Measurements from ENCODE around the gene ANKRD33B. TPM values are rescaled to one million over a fixed set of nuclear protein-coding genes. Genes with fewer than 3 reads are reported as not detected.

ANKRD33B gene
- total RNA-seq, 2 experiments from 2014 or later: 4.4 to 4.8 TPM

DNA sequence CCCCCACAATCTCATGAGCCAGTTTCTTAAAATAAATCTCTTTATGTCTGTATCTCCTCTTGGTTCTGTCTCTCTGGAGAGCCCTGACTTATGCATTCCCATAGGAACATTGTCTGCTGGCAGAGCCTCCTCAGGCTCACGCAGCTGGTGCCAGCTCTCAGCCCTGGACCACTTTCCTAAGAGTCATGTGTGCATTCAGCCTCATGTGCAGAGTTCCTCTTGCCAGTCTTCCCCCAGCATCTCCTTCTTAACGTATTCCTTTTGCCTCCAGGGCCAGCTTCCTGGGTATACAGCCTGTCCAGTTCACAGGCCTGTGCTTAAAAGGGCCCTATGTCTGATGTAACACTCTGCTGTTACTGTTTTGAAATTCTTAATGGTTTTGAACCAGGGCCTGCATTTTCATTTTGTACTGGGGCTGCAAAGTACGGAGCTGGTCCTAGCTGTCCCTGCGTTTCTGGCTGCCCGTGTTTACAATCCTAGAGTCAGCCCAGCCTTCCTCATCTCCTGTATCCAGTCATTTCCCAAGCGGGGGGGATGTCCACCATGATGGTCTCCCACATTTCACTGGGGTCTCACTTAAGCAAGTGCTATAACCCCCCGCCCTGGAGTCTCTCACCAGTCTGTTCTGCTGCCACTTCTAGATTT lies 18.1 kb downstream of the ANKRD33B start:
- H3K9me3 Mint-ChIP-seq: no peaks in the 10 kb centered on the region
- no peaks in the 10 kb centered on the region for H3K27me3 Mint-ChIP-seq
- no peak overlapping the region for H3K4me3 Mint-ChIP-seq
- POLR2A ChIA-PET: no interaction called here
- ATAC-seq (ENCODE audit: low read depth): no peak
- DNase-seq: no peak
- no peak overlapping the region for H3K27ac Mint-ChIP-seq
- H3K4me1 Mint-ChIP-seq: peaks cover 36% of the 10 kb centered on the region
- peaks cover 7% of the 10 kb centered on the region for H3K36me3 Mint-ChIP-seq

DNA sequence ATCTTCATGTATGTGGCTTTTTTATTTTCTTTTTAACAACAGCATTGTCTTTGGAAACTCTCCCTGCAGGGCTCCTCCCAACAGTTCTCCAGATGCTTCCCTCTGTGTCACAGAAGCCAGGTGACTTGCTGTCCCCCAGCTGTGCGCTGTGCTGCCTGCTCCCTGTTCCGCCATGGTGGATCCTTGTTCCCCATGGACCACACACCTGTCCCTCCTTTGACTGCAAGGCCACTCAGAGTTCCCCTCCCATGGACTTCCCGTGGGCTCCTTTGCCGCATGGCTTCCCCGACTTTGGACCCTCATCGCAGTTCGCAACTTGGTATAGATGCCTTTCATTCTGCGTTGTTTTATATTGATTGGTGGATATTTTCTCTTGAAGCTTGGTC lies 18.6 kb downstream of the ANKRD33B start:
- H3K4me3 Mint-ChIP-seq: no peak overlapping the region
- DNase-seq (no peak), ATAC-seq (ENCODE audit: low read depth) (no peak)
- peaks cover 36% of the 10 kb centered on the region for H3K4me1 Mint-ChIP-seq
- H3K36me3 Mint-ChIP-seq: peaks cover 8% of the 10 kb centered on the region
- POLR2A ChIA-PET: no interaction called here
- H3K9me3 Mint-ChIP-seq: no peaks in the 10 kb centered on the region
- H3K27ac Mint-ChIP-seq: no peak overlapping the region
- peaks cover 2% of the 10 kb centered on the region for H3K27me3 Mint-ChIP-seq

DNA sequence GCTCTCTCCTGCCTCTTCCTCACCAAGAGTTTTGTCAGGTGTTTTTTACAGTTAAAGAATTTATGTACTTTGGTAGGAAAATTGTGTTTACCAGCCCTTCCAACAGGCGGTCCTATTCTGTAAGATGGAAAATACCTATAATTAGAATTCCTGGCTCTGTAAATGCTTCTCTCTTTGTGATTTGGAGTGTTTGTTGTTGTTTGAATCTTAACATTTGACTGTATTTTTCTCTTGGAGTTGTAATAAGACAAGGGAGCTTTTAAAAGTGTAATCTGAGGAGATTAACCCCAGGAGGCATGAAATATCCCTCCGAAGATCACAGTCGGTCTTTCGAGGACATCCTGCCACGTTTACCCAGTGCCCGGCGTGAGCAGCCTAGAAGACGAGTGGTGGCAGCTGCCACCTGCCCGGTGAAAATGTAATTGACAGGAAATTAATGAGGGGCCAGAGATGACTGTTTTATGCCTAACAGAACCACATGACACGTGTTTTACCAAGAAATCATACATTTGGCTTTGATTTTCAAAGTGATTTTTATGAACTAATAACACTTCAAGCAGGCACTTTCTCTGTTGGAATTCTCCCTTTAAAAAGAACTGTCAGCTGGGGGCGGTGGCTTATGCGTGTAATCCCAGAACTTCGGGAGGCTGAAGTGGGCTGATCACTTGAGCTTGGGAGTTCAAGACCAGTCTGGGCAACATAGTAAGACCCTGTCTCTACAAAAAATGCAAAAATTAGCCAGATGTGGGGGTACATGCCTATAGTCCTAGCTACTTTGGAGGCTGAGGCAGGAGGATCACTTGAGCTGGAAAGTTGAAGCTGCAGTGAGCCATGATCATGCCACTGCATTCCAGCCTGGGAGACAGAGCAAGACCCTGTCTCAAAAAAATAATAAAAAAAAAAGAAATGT lies 20.0 kb downstream of the ANKRD33B start:
- DNase-seq (no peak), ATAC-seq (ENCODE audit: low read depth) (no peak)
- H3K36me3 Mint-ChIP-seq: peaks cover 9% of the 10 kb centered on the region
- POLR2A ChIA-PET: no interaction called here
- no peaks in the 10 kb centered on the region for H3K9me3 Mint-ChIP-seq
- no peak overlapping the region for H3K27ac Mint-ChIP-seq
- no peak overlapping the region for H3K4me3 Mint-ChIP-seq
- H3K27me3 Mint-ChIP-seq: peaks cover 5% of the 10 kb centered on the region
- H3K4me1 Mint-ChIP-seq: peaks cover 30% of the 10 kb centered on the region

DNA sequence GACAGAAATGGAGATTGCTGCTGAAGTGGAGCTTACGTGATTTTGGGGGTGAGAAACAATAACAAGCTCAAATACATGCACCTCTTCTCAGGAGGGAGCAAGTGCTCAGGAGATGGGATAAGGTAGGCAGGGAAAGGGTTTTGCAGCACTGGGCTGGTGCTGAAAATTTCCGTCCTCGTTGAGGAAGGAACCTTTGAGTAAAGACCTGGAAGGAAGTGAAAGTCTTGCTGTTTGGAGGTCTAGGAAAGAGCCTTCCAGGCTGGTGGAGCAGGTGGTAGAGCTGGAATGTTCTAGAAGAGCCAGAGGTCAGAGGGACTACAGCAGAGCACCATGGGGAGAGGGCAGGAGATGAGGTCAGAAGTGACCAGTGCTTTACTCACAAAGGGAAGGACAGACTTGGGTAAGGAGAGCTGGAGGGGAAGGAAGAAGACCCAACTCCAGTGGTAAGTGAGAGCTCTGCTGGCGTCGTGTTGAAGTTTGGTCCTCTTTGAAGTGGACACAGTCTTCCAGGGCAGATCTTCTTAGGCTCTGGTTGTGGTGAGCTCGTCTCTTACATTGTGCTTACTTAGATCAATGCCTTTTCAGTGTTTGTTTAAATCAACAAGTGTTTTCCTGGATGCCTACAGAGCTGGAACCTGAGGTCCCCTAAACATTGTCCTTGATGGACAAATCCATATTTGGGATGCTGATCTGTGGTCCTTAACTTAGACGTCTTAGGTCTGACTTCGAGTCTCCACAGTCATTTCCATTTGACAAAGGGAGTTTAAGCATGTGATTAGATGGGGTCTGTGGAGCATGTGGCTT lies 21.0 kb downstream of the ANKRD33B start:
- H3K4me3 Mint-ChIP-seq: no peak overlapping the region
- POLR2A ChIA-PET: no interaction called here
- no peak overlapping the region for H3K27ac Mint-ChIP-seq
- DNase-seq (no peak), ATAC-seq (ENCODE audit: low read depth) (no peak)
- H3K9me3 Mint-ChIP-seq: peaks cover 4% of the 10 kb centered on the region
- peaks cover 28% of the 10 kb centered on the region for H3K4me1 Mint-ChIP-seq
- H3K36me3 Mint-ChIP-seq: peaks cover 17% of the 10 kb centered on the region
- peaks cover 9% of the 10 kb centered on the region for H3K27me3 Mint-ChIP-seq

DNA sequence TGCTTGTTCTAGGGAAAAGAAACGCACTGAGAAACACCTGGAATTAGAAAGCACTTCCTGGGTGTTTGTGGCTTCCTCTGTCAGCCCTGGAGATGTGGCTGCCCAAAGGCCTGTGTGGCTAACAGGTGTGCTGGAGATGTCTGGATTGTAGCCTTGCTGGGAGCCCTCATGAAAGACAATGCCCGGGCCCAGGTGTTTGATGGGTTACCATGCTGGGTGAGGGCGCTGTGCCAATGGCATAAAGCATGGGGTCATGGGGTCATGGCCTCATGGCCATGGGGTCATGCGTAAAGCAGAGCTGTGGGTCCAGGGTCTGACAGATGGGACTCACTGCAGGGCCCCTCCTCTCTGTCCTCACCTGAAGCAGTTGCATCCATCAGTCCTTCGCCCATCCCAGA lies 21.6 kb downstream of the ANKRD33B start:
- H3K4me1 Mint-ChIP-seq: peaks cover 27% of the 10 kb centered on the region
- peaks cover 4% of the 10 kb centered on the region for H3K9me3 Mint-ChIP-seq
- peaks cover 20% of the 10 kb centered on the region for H3K36me3 Mint-ChIP-seq
- no peak overlapping the region for H3K4me3 Mint-ChIP-seq
- DNase-seq (no peak), ATAC-seq (ENCODE audit: low read depth) (no peak)
- peaks cover 12% of the 10 kb centered on the region for H3K27me3 Mint-ChIP-seq
- no peak overlapping the region for H3K27ac Mint-ChIP-seq
- POLR2A ChIA-PET: no interaction called here

DNA sequence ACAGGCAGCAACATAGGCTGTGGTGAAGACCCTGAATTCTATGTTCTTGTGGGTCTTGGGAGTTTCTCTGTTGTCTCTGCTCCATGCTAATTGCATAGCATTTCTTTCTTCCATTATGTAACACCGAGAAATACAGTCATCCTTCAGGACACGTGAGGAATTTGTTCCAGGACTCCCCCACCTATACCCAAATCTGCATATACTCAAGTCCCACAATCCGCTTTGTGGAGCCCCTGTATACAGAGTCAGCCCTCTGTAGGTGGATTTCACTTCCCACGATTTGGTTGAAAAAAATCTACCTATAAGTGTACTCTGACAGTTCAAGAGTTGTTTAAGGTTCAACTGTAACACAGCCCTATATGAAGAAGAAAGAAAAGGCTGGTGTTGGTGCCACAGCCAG lies 22.1 kb downstream of the ANKRD33B start:
- DNase-seq (no peak), ATAC-seq (ENCODE audit: low read depth) (no peak)
- H3K36me3 Mint-ChIP-seq: peaks cover 20% of the 10 kb centered on the region
- peaks cover 25% of the 10 kb centered on the region for H3K4me1 Mint-ChIP-seq
- peaks cover 4% of the 10 kb centered on the region for H3K9me3 Mint-ChIP-seq
- no peak overlapping the region for H3K27ac Mint-ChIP-seq
- H3K4me3 Mint-ChIP-seq: no peak overlapping the region
- H3K27me3 Mint-ChIP-seq: peaks cover 12% of the 10 kb centered on the region
- POLR2A ChIA-PET: no interaction called here

DNA sequence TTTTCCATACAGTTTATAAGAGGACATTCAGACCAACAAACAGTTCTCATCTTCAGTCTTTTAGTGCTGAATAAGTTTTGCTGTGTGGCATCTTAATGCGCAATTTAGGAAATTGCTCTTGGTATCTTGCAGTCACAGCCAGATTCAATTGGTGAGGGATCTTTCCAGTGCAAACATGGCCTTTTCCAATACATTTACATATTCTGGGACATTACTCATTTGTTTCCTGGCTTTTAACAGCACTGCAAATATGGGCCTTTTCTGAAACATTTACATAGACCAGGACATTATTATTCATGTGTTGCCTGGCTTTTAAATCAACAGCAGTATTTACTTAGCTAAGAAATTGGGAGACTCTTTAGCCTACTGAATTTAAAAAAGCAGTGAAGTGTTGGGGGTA lies 22.7 kb downstream of the ANKRD33B start:
- POLR2A ChIA-PET: no interaction called here

DNA sequence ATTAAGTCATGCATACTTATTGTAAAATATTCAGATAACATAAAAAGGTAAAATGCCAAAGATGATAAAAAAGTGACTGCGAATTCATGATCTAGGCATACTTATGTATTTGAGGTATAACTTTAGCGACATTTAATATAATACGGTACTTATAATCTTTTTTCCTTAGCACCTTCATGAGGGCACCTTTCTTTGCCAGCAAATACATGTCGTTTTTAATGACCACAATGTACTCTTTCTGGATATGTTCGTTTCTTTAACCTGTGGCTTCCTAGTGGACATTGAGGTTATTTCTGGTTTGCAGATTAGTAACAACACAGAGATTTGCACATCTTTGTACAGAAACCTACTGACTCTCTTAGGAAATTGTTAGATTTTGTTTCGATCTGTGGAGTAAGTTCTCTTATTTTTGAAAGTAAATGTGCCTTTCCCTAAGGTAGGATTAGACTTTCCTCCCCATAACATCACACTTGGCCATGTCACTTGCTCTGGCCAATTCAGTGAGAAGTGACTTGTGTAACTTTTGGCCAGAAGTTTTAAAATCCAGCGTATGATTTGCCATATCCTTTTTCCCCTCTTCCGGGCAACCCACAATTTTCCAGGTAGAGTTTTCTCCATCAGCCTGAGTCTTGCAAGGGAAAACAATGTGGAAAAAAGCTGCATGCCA lies 24.4 kb downstream of the ANKRD33B start:
- Mint-ChIP-seq H3K36me3 (peaks cover 18% of the 10 kb centered on the region), H3K9me3 (peaks cover 4% of the 10 kb centered on the region), H3K27ac (no peak overlapping the region), H3K4me3 (no peak overlapping the region), H3K27me3 (peaks cover 12% of the 10 kb centered on the region), H3K4me1 (peaks cover 25% of the 10 kb centered on the region)
- POLR2A ChIA-PET: no interaction called here
- DNase-seq: no peak
- no peak for ATAC-seq (ENCODE audit: low read depth)

More for the DNA sequence above, 22.7 kb downstream of the ANKRD33B start:
- no peak overlapping the region for H3K27ac Mint-ChIP-seq
- ATAC-seq (ENCODE audit: low read depth): no peak
- H3K36me3 Mint-ChIP-seq: peaks cover 18% of the 10 kb centered on the region
- peaks cover 4% of the 10 kb centered on the region for H3K9me3 Mint-ChIP-seq
- DNase-seq: no peak
- H3K27me3 Mint-ChIP-seq: peaks cover 12% of the 10 kb centered on the region
- H3K4me1 Mint-ChIP-seq: peaks cover 23% of the 10 kb centered on the region
- no peak overlapping the region for H3K4me3 Mint-ChIP-seq

DNA sequence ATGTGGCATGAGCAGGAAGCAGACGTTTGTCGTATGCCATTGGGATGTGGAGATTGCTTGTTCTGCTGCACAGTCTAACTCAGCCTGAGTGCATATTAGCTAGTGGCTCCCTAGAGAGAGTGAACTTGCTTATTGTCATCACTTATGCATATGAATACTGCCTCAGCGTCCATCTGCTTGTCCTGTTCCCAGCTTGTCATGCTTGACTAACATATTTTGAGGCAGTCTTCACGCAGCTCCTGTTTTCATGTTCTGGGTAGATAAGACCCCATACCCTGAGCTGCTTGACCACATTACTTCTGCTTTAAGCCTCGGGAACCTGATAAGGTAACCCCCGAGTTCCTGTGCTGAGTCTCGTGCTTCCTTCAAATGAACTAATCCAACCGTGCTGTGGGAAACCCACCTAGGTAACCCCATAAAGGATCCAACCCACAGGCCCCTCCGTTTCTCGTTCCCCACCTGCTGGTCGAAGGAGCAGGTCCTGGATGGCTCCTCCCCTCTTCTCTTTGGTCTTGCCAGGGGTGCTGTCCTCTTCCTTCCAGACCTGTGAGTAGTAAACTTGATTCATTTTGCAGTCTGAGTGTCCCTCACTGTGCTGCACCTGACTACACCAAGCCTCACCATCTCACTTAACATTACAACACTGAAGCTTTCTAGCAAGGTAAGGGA lies 25.0 kb downstream of the ANKRD33B start:
- H3K27me3 Mint-ChIP-seq: peaks cover 12% of the 10 kb centered on the region
- H3K9me3 Mint-ChIP-seq: peaks cover 4% of the 10 kb centered on the region
- no peak overlapping the region for H3K27ac Mint-ChIP-seq
- DNase-seq: no peak
- POLR2A ChIA-PET: no interaction called here
- ATAC-seq (ENCODE audit: low read depth): no peak
- H3K4me3 Mint-ChIP-seq: no peak overlapping the region
- peaks cover 22% of the 10 kb centered on the region for H3K4me1 Mint-ChIP-seq
- H3K36me3 Mint-ChIP-seq: peaks cover 19% of the 10 kb centered on the region

DNA sequence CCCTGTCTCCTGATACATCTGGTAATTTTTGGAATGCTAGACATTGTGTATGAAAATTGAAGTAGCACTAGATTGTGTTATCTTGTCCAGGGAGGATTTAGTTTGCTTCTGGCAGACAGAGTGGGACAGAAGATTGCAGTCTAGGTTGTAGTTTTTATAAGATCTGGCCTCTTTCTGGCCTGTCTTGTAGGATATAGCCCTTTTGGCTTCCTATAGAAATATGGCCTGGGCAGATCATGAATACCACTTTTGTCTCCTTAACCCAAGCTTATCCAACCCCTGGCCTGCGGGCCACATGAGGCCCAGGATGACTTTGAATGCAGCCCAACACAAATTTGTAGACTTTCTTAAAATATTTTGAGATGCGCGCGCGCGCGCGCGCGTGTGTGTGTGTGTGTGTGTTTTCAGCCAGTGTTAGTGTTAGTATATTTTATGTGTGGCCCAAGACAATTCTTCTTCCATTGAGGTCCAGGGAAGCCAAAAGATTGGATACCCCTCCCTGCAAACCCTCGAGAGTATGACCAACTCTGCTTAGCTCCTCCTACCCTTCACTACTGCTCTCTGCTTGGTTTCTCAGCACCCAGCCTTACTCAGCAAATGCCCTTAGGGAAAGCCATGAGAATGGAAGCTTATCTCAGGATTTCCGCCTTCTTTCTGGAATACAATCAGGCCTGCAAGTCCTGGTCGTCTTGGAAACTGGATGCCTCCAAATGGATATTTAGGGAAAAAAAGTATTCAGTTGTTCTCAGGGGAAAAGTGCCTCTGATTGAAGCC lies 26.5 kb downstream of the ANKRD33B start:
- DNase-seq: no peak
- no peak for ATAC-seq (ENCODE audit: low read depth)
- peaks cover 15% of the 10 kb centered on the region for H3K4me1 Mint-ChIP-seq
- H3K9me3 Mint-ChIP-seq: peaks cover 4% of the 10 kb centered on the region
- POLR2A ChIA-PET: no interaction called here
- no peak overlapping the region for H3K4me3 Mint-ChIP-seq
- H3K27me3 Mint-ChIP-seq: peaks cover 17% of the 10 kb centered on the region
- peaks cover 14% of the 10 kb centered on the region for H3K36me3 Mint-ChIP-seq
- no peak overlapping the region for H3K27ac Mint-ChIP-seq

DNA sequence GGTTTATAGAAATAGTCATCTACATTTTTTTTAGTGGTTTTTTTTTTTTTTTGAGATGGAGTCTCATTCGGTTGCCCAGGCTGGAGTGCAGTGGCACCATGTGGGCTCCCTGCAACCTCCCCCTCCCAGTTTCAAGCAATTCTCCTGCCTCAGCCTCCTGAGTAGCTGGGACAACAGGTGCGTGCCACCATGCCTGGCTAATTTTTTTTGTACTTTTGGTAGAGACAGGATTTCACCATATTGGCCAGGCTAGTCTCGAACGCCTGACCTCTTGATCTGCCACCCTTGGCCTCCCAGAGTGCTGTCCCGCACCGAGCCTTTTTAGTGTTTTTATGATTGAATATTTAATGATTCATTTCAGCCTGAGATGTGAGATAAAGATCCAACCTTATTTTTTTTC lies 27.3 kb downstream of the ANKRD33B start:
- Mint-ChIP-seq H3K27me3 (peaks cover 17% of the 10 kb centered on the region), H3K4me1 (peaks cover 21% of the 10 kb centered on the region), H3K27ac (no peak overlapping the region), H3K9me3 (peaks cover 4% of the 10 kb centered on the region), H3K36me3 (peaks cover 14% of the 10 kb centered on the region), H3K4me3 (no peak overlapping the region)
- DNase-seq: no peak
- POLR2A ChIA-PET: no interaction called here
- ATAC-seq (ENCODE audit: low read depth): no peak

DNA sequence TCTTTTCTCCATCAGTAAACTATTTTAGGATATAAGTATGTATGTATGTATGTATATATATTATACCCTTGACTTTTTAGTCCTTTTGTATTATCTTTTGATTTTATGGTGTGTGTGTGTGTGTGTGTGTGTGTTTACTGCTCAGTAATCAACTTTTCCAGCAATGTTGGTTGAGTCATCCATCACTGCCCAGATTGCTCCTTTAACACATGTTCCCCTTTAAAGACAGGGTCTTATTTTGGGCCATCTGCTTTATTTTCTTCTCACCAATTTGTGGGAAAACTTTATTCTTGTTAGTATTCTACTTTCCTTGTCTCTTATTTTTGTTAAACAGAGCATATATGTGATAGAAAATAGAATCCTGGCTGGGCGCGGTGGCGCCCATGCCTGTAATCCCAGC lies 28.1 kb downstream of the ANKRD33B start:
- POLR2A ChIA-PET: no interaction called here
- no peak overlapping the region for H3K4me3 Mint-ChIP-seq
- H3K36me3 Mint-ChIP-seq: peaks cover 20% of the 10 kb centered on the region
- H3K27me3 Mint-ChIP-seq: peaks cover 17% of the 10 kb centered on the region
- ATAC-seq (ENCODE audit: low read depth) (no peak), DNase-seq (no peak)
- H3K9me3 Mint-ChIP-seq: peaks cover 4% of the 10 kb centered on the region
- H3K27ac Mint-ChIP-seq: no peak overlapping the region
- H3K4me1 Mint-ChIP-seq: peaks cover 27% of the 10 kb centered on the region
